Kidney (tissue), 14 donors: ENCODE data around the gene ZNF284. TPM values are rescaled to one million over a fixed set of nuclear protein-coding genes. Genes with fewer than 3 reads are reported as not detected.
A peak's percentile ranks its signal among the peaks of the same experiment; 100 is the strongest.

ENCODE experiments used
- DNase-seq, 5 donors: peaks; one replicate each; pipeline ENCODE4 v3.0.0-alpha.2; 2013 to 2020
- FAIRE-seq: peaks from 2 replicates; lab custom pipeline; 2012; peaks lifted over from hg19 to GRCh38; lab: Jason Lieb, UNC
- H3K27ac ChIP-seq, 2 donors: one replicate each; pipeline ENCODE4 v1.7.0; 2013; ENCODE audit warnings: low read depth in 2 of 2, low read length in 2 of 2, inconsistent platforms in 1 of 2
- H3K27me3 ChIP-seq: one replicate; pipeline ENCODE4 v1.7.1; 2013; ENCODE audit warnings: low read length, inconsistent platforms; ENCODE audit not compliant: control insufficient read depth, insufficient read depth
- H3K36me3 ChIP-seq, 3 donors: one replicate each; pipeline versions ENCODE4 v1.7.0 to v1.7.1; 2013; ENCODE audit warnings: low read length in 3 of 3, control low read depth in 1 of 3, inconsistent platforms in 1 of 3; ENCODE audit not compliant: insufficient read depth in 3 of 3, control insufficient read depth in 2 of 3
- H3K4me1 ChIP-seq, 3 donors: one replicate each; pipeline versions ENCODE4 v1.7.0 to v1.7.1; 2013; ENCODE audit warnings: low read length in 3 of 3, inconsistent platforms in 1 of 3, low read depth in 1 of 3; ENCODE audit not compliant: control insufficient read depth in 2 of 3, insufficient read depth in 2 of 3
- H3K4me3 ChIP-seq, 3 donors: one replicate each; pipeline versions ENCODE4 v1.7.0 to v1.8.1; 2013; ENCODE audit warnings: low read length in 3 of 3, control low read depth in 1 of 3, inconsistent platforms in 1 of 3
- H3K9ac ChIP-seq, 3 donors: one replicate each; pipeline versions ENCODE4 v1.7.0 to v1.7.1; 2013; ENCODE audit warnings: low read length in 3 of 3, control low read depth in 1 of 3, inconsistent platforms in 1 of 3
- H3K9me3 ChIP-seq, 3 donors: one replicate each; pipeline versions ENCODE4 v1.7.0 to v1.7.1; 2013; ENCODE audit warnings: low read length in 3 of 3, control low read depth in 1 of 3, inconsistent platforms in 1 of 3; ENCODE audit not compliant: control insufficient read depth in 2 of 3, insufficient read depth in 1 of 3
- CTCF ChIP-seq: IDR thresholded peaks from 3 replicates; pipeline ENCODE4 v1.5.1; 2012; ENCODE audit warnings: mild to moderate bottlenecking, moderate library complexity, borderline replicate concordance; ENCODE audit not compliant: insufficient read depth; ENCODE audit errors: extremely low read depth
- intact Hi-C: fragments of 100-400 bp; cut with DNase I; formaldehyde crosslinking; loops from one replicate; pipeline ENCODE4 v1.11.1; 2022
- polyA plus RNA-seq: library from polyadenylated mRNA; stranded (reverse); fragments of 350-450 nt; fragmentation: Illumina TruSeq; extraction: RNeasy Lipid Tissue Mini Kit (QIAGEN cat#74804); gene quantifications from one replicate; pipeline ENCODE4 v1.2.3, GENCODE V29; 2014; ENCODE audit warnings: low read depth, low replicate concordance; ENCODE audit not compliant: insufficient read depth
- total RNA-seq: library from RNA; stranded (reverse); fragmentation: NEBNext Ultra II Directional; extraction: Animal tissue kit (Norgen Biotek cat#: 25700); gene quantifications from one replicate; pipeline ENCODE4 v1.2.1, GENCODE V29; 2021
- donor health status: control.
- donor health status: control.
- donor health status: control.
- donor health status: control.
- donor health status: control.
- donor health status: DM: yes; HTN: yes; CAD: no.
- donor health status: Normal renal cell carcinoma (clear cell type).

The ZNF284 gene
- total and polyA plus RNA-seq, 2 donors from 2014 or later: 1.2 to 2.5 TPM

- TF ChIP-seq CTCF: no peak
- H3K4me1 ChIP-seq: peaks cover 0 to 11% (median 7%) of the 10 kb centered on the region in 3 donors
- peak overlapping the region; percentile 29 to 97 (median 38) for H3K9ac ChIP-seq
- peaks cover 0 to 3% (median 2%) of the 10 kb centered on the region in 3 donors for H3K36me3 ChIP-seq
- no peak for FAIRE-seq
- H3K4me3 ChIP-seq: peak overlapping the region; percentile 97 to 99 (median 99)
- H3K9me3 ChIP-seq: peaks cover 0 to 6% (median 0%) of the 10 kb centered on the region in 3 donors
- H3K27me3 ChIP-seq: no peaks in the 10 kb centered on the region
- DNase-seq: peak in 4 of 5 donors; percentile 3 to 46 (median 27)
- H3K27ac ChIP-seq: peak overlapping the region; percentile 18 to 59
- intact Hi-C loops: no loop called here
Measured at GRCh38 chr19:44050740-44051649, 21.0 kb upstream of the ZNF284 start.

GRCh38 chr19:44051650-44052402, 20.1 kb upstream of the ZNF284 start, which contains the start of gene ZNF223:
TSS of gene ZNF223 (plus strand) at chr19:44052036. CDS start at chr19:44055177, 3,141 bp downstream.
- peak; percentile 96 to 99 (median 97) for DNase-seq
- H3K9ac ChIP-seq: peak within 1 kb of the TSS; percentile 89 to 97 (median 90)
- peak; percentile 85 for FAIRE-seq
- H3K4me3 ChIP-seq: peak within 1 kb of the TSS; percentile 97 to 99 (median 99)
- peaks cover 0 to 11% (median 7%) of the 10 kb centered on the region in 3 donors for H3K4me1 ChIP-seq
- peak within 1 kb of the TSS; percentile 59 to 64 for H3K27ac ChIP-seq
- intact Hi-C loops: no loop called here
- H3K9me3 ChIP-seq: peaks cover 0 to 6% (median 0%) of the 10 kb centered on the region in 3 donors
- no peaks in the 10 kb centered on the region for H3K27me3 ChIP-seq
- no peak for TF ChIP-seq CTCF
- peaks cover 0 to 3% (median 2%) of the 10 kb centered on the region in 3 donors for H3K36me3 ChIP-seq

- FAIRE-seq (no peak), DNase-seq (no peak)
- intact Hi-C loops: no loop called here
- Histone ChIP-seq H3K9me3 (peaks cover 0 to 6% (median 0%) of the 10 kb centered on the region in 3 donors), H3K9ac (no peak overlapping the region), H3K4me1 (peaks cover 0 to 9% (median 7%) of the 10 kb centered on the region in 3 donors), H3K36me3 (peaks cover 10 to 22% (median 21%) of the 10 kb centered on the region in 3 donors), H3K27ac (no peak overlapping the region), H3K4me3 (no peak overlapping the region), H3K27me3 (no peaks in the 10 kb centered on the region)
- TF ChIP-seq CTCF: no peak
Measured at GRCh38 chr19:44055870-44056269, 16.1 kb upstream of the ZNF284 start.
